ENCODE measurements around the gene PPFIBP1. TPM values are rescaled to one million over a fixed set of nuclear protein-coding genes. Genes with fewer than 3 reads are reported as not detected.
A peak's percentile ranks its signal among the peaks of the same experiment; 100 is the strongest.

The PPFIBP1 gene
- polyA plus RNA-seq, 3 donors from 2014 or later = 0.39 to 0.62 TPM; not detected in 1

- H3K27ac Mint-ChIP-seq = no peak overlapping the region
- H3K4me3 Mint-ChIP-seq = no peak overlapping the region
- no peaks in the 10 kb centered on the region for H3K4me1 Mint-ChIP-seq
- DNase-seq = no peak
- peaks cover 0 to 13% (median 1%) of the 10 kb centered on the region in 3 donors for H3K27me3 Mint-ChIP-seq (ENCODE audit: low read depth in 3 of 3)
- no peaks in the 10 kb centered on the region for H3K9me3 Mint-ChIP-seq
- H3K36me3 Mint-ChIP-seq = no peaks in the 10 kb centered on the region
Measured at GRCh38 chr12:27680619-27681018, 156.6 kb downstream of the PPFIBP1 start.

GRCh38 chr12:27682534-27682933 is 158.5 kb downstream of the PPFIBP1 start:
- Mint-ChIP-seq H3K27ac (no peak overlapping the region), H3K36me3 (no peaks in the 10 kb centered on the region), H3K4me3 (no peak overlapping the region), H3K4me1 (no peaks in the 10 kb centered on the region), H3K9me3 (no peaks in the 10 kb centered on the region), H3K27me3 (ENCODE audit: low read depth in 3 of 3) (peaks cover 0 to 9% (median 1%) of the 10 kb centered on the region in 3 donors)
- no peak for DNase-seq

GRCh38 chr12:27685274-27685673 is 161.3 kb downstream of the PPFIBP1 start:
- Mint-ChIP-seq H3K9me3 (no peaks in the 10 kb centered on the region), H3K36me3 (no peaks in the 10 kb centered on the region), H3K27ac (no peak overlapping the region), H3K4me1 (no peaks in the 10 kb centered on the region), H3K4me3 (no peak overlapping the region), H3K27me3 (ENCODE audit: low read depth in 3 of 3) (peaks cover 0 to 7% (median 4%) of the 10 kb centered on the region in 3 donors)
- no peak for DNase-seq

GRCh38 chr12:27686147-27686546 is 162.1 kb downstream of the PPFIBP1 start:
- Mint-ChIP-seq H3K27me3 (ENCODE audit: low read depth in 3 of 3) (peaks cover 0 to 4% (median 4%) of the 10 kb centered on the region in 3 donors), H3K27ac (no peak overlapping the region), H3K9me3 (no peaks in the 10 kb centered on the region), H3K36me3 (no peaks in the 10 kb centered on the region), H3K4me3 (no peak overlapping the region), H3K4me1 (no peaks in the 10 kb centered on the region)
- no peak for DNase-seq

- Mint-ChIP-seq H3K27me3 (ENCODE audit: low read depth in 3 of 3) (peaks cover 0 to 4% (median 4%) of the 10 kb centered on the region in 3 donors), H3K27ac (no peak overlapping the region)
Measured at GRCh38 chr12:27688671-27689070, 164.7 kb downstream of the PPFIBP1 start.

GRCh38 chr12:27689558-27690180 is 165.7 kb downstream of the PPFIBP1 start:
- H3K27ac Mint-ChIP-seq = no peak overlapping the region
- H3K36me3 Mint-ChIP-seq = no peaks in the 10 kb centered on the region
- H3K4me1 Mint-ChIP-seq = no peaks in the 10 kb centered on the region

More at GRCh38 chr12:27688671-27689070, 164.7 kb downstream of the PPFIBP1 start:
- no peak for DNase-seq
- Mint-ChIP-seq H3K36me3 (no peaks in the 10 kb centered on the region), H3K9me3 (no peaks in the 10 kb centered on the region), H3K4me1 (no peaks in the 10 kb centered on the region), H3K4me3 (no peak overlapping the region)

GRCh38 chr12:27693403-27693802 is 169.4 kb downstream of the PPFIBP1 start:
- Mint-ChIP-seq H3K4me3 (no peak overlapping the region), H3K27me3 (ENCODE audit: low read depth in 3 of 3) (peaks cover 3 to 11% (median 5%) of the 10 kb centered on the region in 3 donors), H3K9me3 (no peaks in the 10 kb centered on the region), H3K4me1 (no peaks in the 10 kb centered on the region), H3K27ac (no peak overlapping the region), H3K36me3 (no peaks in the 10 kb centered on the region)
- no peak for DNase-seq

More at GRCh38 chr12:27689558-27690180, 165.7 kb downstream of the PPFIBP1 start:
- no peaks in the 10 kb centered on the region for H3K9me3 Mint-ChIP-seq
- DNase-seq = no peak
- peaks cover 0 to 8% (median 4%) of the 10 kb centered on the region in 3 donors for H3K27me3 Mint-ChIP-seq (ENCODE audit: low read depth in 3 of 3)
- no peak overlapping the region for H3K4me3 Mint-ChIP-seq

GRCh38 chr12:27695556-27696292 is 171.7 kb downstream of the PPFIBP1 start:
- DNase-seq = no peak
- Mint-ChIP-seq H3K36me3 (no peaks in the 10 kb centered on the region), H3K4me3 (no peak overlapping the region), H3K4me1 (no peaks in the 10 kb centered on the region), H3K27ac (peak overlapping the region in 1 of 6 donors; percentile 13), H3K27me3 (ENCODE audit: low read depth in 3 of 3) (peaks cover 0 to 14% (median 7%) of the 10 kb centered on the region in 3 donors), H3K9me3 (no peaks in the 10 kb centered on the region)

- no peaks in the 10 kb centered on the region for H3K36me3 Mint-ChIP-seq
- no peak within 1 kb of the TSS for H3K4me3 Mint-ChIP-seq
- peaks cover 0 to 16% (median 7%) of the 10 kb centered on the region in 3 donors for H3K27me3 Mint-ChIP-seq (ENCODE audit: low read depth in 3 of 3)
- H3K4me1 Mint-ChIP-seq = no peaks in the 10 kb centered on the region
- no peaks in the 10 kb centered on the region for H3K9me3 Mint-ChIP-seq
- no peak for DNase-seq
- H3K27ac Mint-ChIP-seq = peak within 1 kb of the TSS in 1 of 6 donors; percentile 13
Measured at GRCh38 chr12:27696293-27696652, 172.3 kb downstream of the PPFIBP1 start, which contains the start of gene REP15. REP15 (plus strand) TSS chr12:27696447; CDS start chr12:27696563, 116 bp downstream.

GRCh38 chr12:27696864-27697564 is 173.0 kb downstream of the PPFIBP1 start:
- no peak overlapping the region for H3K27ac Mint-ChIP-seq
- H3K27me3 Mint-ChIP-seq (ENCODE audit: low read depth in 3 of 3) = peaks cover 0 to 16% (median 7%) of the 10 kb centered on the region in 3 donors
- H3K4me1 Mint-ChIP-seq = no peaks in the 10 kb centered on the region
- no peaks in the 10 kb centered on the region for H3K9me3 Mint-ChIP-seq
- no peak for DNase-seq
- H3K36me3 Mint-ChIP-seq = no peaks in the 10 kb centered on the region
- no peak overlapping the region for H3K4me3 Mint-ChIP-seq

GRCh38 chr12:27703720-27704452 is 179.9 kb downstream of the PPFIBP1 start:
- Mint-ChIP-seq H3K4me3 (no peak overlapping the region), H3K4me1 (no peaks in the 10 kb centered on the region), H3K27ac (no peak overlapping the region), H3K9me3 (no peaks in the 10 kb centered on the region), H3K36me3 (no peaks in the 10 kb centered on the region), H3K27me3 (ENCODE audit: low read depth in 3 of 3) (peaks cover 2 to 6% (median 3%) of the 10 kb centered on the region in 3 donors)
- peak; percentile 24 to 44 (median 41) for DNase-seq

- H3K36me3 Mint-ChIP-seq = no peaks in the 10 kb centered on the region
- peaks cover 0 to 5% (median 5%) of the 10 kb centered on the region in 3 donors for H3K27me3 Mint-ChIP-seq (ENCODE audit: low read depth in 3 of 3)
- no peak overlapping the region for H3K4me3 Mint-ChIP-seq
- peaks cover 4 to 5% of the 10 kb centered on the region in 2 donors for H3K4me1 Mint-ChIP-seq
- no peak for DNase-seq
- no peaks in the 10 kb centered on the region for H3K9me3 Mint-ChIP-seq
- H3K27ac Mint-ChIP-seq = no peak overlapping the region
Measured at GRCh38 chr12:27705263-27705662, 181.3 kb downstream of the PPFIBP1 start.

- Mint-ChIP-seq H3K4me1 (peaks cover 22 to 24% of the 10 kb centered on the region in 2 donors), H3K9me3 (no peaks in the 10 kb centered on the region), H3K27ac (no peak overlapping the region), H3K4me3 (no peak overlapping the region), H3K27me3 (ENCODE audit: low read depth in 3 of 3) (peaks cover 0 to 15% (median 9%) of the 10 kb centered on the region in 3 donors), H3K36me3 (no peaks in the 10 kb centered on the region)
- DNase-seq = no peak
Measured at GRCh38 chr12:27707216-27707615, 183.2 kb downstream of the PPFIBP1 start.
